Fibroblast of pulmonary artery (primary cell): Measurements from ENCODE around the gene DNAI2.

Experiments used
- DNase-seq: peaks from one replicate; pipeline ENCODE4 v3.0.0-alpha.2; 2010; ENCODE audit warnings: low read depth
- H3K4me3 ChIP-seq: replicated peaks from 2 replicates; pipeline ENCODE4 v1.5.1; 2011; ENCODE audit warnings: low read depth, mild to moderate bottlenecking, control low read depth, low read length, moderate library complexity
- CTCF ChIP-seq: IDR thresholded peaks from 2 replicates; pipeline ENCODE4 v1.5.1; 2011; ENCODE audit warnings: mild to moderate bottlenecking, control low read depth, low read length, inconsistent platforms; ENCODE audit errors: missing control alignments

DNAI2 gene

GRCh38 chr17:74267579-74267978 lies 6.5 kb upstream of the DNAI2 start:
- TF ChIP-seq CTCF, result no peak
- H3K4me3 ChIP-seq, result no peak overlapping the region
- no peak for DNase-seq

GRCh38 chr17:74267987-74268499 lies 6.0 kb upstream of the DNAI2 start:
- TF ChIP-seq CTCF, result no peak
- no peak overlapping the region for H3K4me3 ChIP-seq
- no peak for DNase-seq

- no peak for TF ChIP-seq CTCF
- DNase-seq, result no peak
- H3K4me3 ChIP-seq, result no peak overlapping the region
Measured at GRCh38 chr17:74268558-74268957, 5.5 kb upstream of the DNAI2 start.

- no peak for DNase-seq
- no peak overlapping the region for H3K4me3 ChIP-seq
- TF ChIP-seq CTCF, result no peak
Measured at GRCh38 chr17:74270333-74270732, 3.7 kb upstream of the DNAI2 start.

- DNase-seq, result no peak
- no peak overlapping the region for H3K4me3 ChIP-seq
- no peak for TF ChIP-seq CTCF
Measured at GRCh38 chr17:74271281-74271680, 2.8 kb upstream of the DNAI2 start.

GRCh38 chr17:74271901-74272561 lies 2.0 kb upstream of the DNAI2 start:
- no peak for TF ChIP-seq CTCF
- DNase-seq, result no peak
- no peak overlapping the region for H3K4me3 ChIP-seq

- TF ChIP-seq CTCF, result no peak
- peak; percentile 38 for DNase-seq
- no peak overlapping the region for H3K4me3 ChIP-seq
Measured at GRCh38 chr17:74272731-74273201, 1.3 kb upstream of the DNAI2 start.
